HG02642 (cell line): ENCODE data around the gene HNRNPA3.
"Not testable (repeated sequence)": the region's sequence is repeated elsewhere in the genome, so short reads cannot be mapped to it uniquely, and the experiment has no call there.

ENCODE experiments used
- ATAC-seq: cut with Tn5 transposase; IDR thresholded peaks from one replicate; pipeline ENCODE4 v1.9.1; 2021; ENCODE audit warnings: mild to moderate bottlenecking; ENCODE audit not compliant: unreplicated experiment, poor library complexity

HNRNPA3 gene

DNA sequence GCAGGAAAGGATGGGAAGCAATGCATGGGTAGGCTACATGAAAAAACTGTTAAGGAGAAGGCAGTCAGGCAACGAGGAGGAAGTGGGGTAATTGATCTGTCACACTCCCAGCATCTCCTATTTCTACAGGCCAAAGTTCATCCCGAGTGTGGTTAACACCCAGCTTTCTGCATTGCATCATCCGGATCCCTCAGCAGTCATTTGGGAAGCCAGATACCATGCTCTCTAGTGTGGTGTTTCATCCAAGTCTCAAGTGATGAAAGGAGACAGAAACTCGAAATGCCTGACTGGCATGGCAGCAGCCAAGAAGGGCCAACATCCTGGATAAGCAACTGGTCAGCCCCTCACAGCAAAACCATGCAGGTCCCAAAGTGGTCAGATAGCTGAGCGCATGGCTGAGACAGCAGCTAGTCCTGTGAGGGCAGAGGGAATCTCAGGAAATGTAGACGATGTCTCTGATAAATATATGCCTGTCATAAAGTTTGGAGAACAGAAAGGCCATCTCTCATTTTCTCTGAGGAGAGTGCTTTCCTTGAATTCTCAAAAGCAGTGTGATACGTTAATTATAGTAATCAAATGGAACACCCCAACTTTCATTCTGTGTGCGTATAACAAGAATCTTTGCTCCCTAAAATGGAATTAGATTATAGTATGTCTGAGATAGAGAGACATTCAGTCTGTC lies 24.8 kb upstream of the HNRNPA3 start:
- no peak for ATAC-seq

GRCh38 chr2:177188482-177189469 lies 23.8 kb upstream of the HNRNPA3 start:
- no peak for ATAC-seq

- no peak for ATAC-seq
These were observed 21.7 kb upstream of the HNRNPA3 start for GRCh38 chr2:177190941-177191340.

DNA sequence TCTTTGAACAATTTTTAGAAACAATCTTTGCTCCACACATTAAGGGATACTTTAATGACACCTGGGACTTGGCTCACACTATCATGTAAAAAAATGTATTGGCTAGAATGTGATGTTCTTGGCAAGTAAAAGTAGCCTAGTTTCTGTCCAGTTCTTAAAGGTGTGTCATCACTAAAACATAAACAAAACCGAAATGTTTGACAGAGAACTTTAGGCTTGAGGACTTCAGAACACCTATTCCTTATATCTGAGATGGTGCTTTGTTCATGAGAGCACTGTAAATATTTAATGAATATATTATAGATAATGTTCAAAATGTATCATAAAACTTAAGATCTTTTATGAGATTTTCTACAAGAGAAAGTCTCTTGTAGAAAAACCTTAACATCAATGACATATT lies 19.8 kb upstream of the HNRNPA3 start:
- ATAC-seq: no peak

- ATAC-seq: no peak
These were observed 19.4 kb upstream of the HNRNPA3 start for GRCh38 chr2:177193240-177193639.

DNA sequence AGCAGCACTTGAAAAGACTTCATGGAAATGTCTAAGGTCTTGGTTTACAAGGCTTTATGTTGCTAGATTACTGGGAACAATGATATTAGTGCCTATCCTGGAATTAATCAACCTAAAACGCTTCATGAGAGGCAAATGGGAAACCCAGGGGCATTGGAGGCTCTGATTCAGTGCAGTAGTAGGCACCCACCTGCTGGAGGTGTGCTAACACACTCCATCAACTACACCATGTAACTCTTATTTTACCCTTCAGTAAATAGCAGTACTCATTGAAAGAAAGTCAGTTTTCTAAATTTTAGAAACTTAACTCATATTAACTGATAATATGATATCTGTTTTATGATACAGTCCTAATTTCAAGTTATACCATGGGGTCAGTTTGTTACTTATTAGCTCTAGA lies 17.4 kb upstream of the HNRNPA3 start:
- no peak for ATAC-seq

DNA sequence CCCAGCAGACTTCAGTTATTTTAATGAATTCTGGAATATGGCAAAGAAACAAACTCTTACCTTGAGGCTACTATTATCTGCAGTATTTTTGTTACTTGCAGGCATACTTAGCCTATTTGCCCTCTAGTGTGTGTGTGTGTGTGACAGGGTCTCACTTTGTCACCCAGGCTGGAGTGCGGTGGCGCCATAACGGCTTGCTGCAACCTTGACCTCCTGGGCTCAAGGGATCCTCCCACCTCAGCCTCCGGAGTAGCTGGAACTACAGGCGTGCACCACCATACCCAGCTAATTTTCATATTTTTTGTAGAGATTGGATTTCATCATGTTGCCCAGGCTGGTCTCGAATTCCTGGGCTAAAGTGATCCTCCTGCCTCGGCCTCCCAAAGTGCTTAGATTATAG lies 12.2 kb upstream of the HNRNPA3 start:
- not testable (repeated sequence) for ATAC-seq

DNA sequence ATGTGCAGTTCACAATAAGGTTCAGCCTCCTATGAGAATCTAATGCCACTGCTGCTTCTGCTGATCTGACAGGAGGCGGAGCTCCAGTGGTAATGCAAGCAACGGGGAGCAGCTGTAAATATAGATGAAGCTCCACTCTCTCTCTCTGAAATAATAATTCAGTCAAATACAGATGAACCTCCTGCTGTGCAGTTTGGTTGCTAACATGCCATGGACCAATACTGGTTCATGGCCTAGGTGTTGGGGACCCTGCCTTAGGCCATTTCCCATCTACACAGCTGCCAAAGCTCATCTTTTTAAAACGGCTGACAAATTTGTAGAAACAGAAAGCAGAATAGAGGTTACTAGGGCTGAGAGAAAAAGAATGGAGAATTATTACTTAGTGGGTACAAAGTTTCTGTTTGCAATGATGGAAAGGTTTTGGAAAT lies 10.7 kb upstream of the HNRNPA3 start:
- ATAC-seq: no peak

DNA sequence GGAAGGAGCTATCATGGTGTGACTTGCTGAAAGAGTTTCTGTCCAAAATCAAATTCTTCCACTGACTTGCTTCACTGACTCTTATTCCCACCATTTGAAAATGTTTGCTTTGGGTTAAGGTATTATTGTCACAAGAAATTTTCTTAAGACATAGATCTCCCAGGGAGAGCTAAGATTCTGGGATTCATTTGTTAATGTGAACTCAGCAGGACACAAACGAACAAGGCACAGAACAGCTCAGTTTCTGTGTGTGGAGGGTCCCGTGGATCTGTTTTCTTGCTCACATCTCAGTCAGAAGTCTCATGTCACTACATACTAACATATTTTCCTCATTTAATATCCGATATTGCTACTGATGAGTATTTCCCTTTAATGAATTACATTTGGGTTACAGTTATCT lies 8.2 kb upstream of the HNRNPA3 start:
- ATAC-seq: no peak

- ATAC-seq: peak; percentile 69
These were observed 5.5 kb upstream of the HNRNPA3 start for GRCh38 chr2:177207101-177207500.

GRCh38 chr2:177211169-177211568 lies 1.4 kb upstream of the HNRNPA3 start:
- no peak for ATAC-seq

DNA sequence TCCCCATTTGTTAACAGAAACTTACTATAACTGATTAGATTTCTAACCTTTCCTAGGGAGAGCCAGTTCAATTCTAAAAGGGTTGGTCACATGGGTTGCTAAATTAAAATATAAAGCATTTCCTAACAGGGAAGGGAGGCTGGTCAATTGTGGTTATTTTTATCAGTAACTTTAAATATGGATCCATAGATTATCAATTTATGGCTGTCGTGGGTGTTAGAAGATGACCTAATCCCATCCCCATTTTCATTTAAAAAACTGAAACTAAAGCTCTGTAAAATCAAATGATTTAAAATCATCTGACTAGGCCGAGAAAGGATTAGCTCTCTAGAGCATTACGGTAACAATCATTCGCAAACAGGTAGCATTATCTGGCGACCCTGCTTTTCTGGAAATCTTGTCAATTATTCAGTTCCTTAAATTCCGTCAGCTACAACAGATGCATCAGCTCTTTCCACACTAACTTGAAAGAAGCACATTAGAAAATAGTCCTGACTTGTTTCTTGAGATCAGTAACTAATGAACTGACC lies 953 bp upstream of the HNRNPA3 start:
- ATAC-seq: no peak

GRCh38 chr2:177212891-177213856 lies 580 bp downstream of the HNRNPA3 start:
- ATAC-seq: peak; percentile 58

GRCh38 chr2:177217247-177217843 lies 4.8 kb downstream of the HNRNPA3 start:
- ATAC-seq: no peak

DNA sequence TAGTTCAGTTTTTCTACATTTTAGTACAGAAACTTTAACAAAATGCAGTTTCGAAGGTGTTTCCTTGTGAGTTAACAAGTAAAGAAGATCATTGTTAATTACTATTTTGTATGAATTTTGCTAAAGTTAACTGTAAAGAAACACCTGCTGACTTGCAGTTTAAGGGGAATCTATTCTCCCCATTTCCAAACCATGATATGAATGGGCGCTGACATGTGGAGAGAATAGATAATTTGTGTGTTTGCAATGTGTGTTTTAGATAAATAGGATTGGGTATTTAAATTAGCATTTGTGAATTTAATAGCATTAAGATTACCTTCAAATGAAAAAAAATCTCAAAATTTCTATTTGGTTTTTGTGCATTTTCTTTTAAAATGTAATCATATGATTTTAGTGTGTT lies 7.2 kb downstream of the HNRNPA3 start:
- not testable (repeated sequence) for ATAC-seq

GRCh38 chr2:177221534-177221933 lies 8.9 kb downstream of the HNRNPA3 start:
- no peak for ATAC-seq

DNA sequence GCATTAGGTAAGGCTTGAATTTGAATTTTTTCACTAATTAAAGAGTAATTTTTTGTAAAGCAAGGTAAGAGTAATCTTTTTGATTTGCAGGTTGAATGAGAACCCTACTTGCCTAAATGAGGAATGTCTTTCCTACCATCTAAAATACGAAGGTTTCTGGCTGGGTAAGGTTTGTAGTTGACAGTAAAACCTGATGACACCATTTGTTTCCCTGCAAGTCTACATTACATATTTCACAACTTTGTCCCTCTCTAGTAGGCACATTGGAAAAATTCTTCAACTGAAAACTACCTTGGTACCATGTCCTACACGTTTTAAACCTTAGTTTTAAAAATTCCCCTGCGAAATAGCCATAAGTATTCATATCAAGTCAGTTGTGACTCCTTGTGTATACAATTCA lies 9.4 kb downstream of the HNRNPA3 start:
- no peak for ATAC-seq

GRCh38 chr2:177223436-177223835 lies 10.8 kb downstream of the HNRNPA3 start:
- not testable (repeated sequence) for ATAC-seq

GRCh38 chr2:177225965-177226360 lies 13.4 kb downstream of the HNRNPA3 start:
- no peak for ATAC-seq
